Fibroblast of skin of left quadriceps (primary cell): ENCODE measurements around the gene ALG14.
"Not testable (repeated sequence)": the region's sequence is repeated elsewhere in the genome, so short reads cannot be mapped to it uniquely, and the experiment has no call there.

ENCODE experiments used
- DNase-seq, 2 experiments: peaks; one replicate each; pipeline ENCODE4 v3.0.0-alpha.2; 2013; ENCODE audit warnings: low read depth in 2 of 2

Gene ALG14

GRCh38 chr1:95012389-95012788 is 60.4 kb downstream of the ALG14 start:
- DNase-seq = peak; percentile 96 to 97

- DNase-seq = no peak
These were observed 62.6 kb downstream of the ALG14 start for GRCh38 chr1:95010158-95010557.

- DNase-seq = no peak
These were observed 65.1 kb downstream of the ALG14 start for GRCh38 chr1:95007687-95008086.

- DNase-seq = peak; percentile 83 to 86
These were observed 66.1 kb downstream of the ALG14 start for GRCh38 chr1:95006681-95007080.

GRCh38 chr1:95005584-95005983 is 67.2 kb downstream of the ALG14 start:
- no peak for DNase-seq

GRCh38 chr1:95004013-95004412 is 68.7 kb downstream of the ALG14 start:
- no peak for DNase-seq

GRCh38 chr1:95003433-95003738 is 69.4 kb downstream of the ALG14 start:
- no peak for DNase-seq

GRCh38 chr1:95002540-95003432 is 70.0 kb downstream of the ALG14 start:
- DNase-seq = no peak

- no peak for DNase-seq
These were observed 70.6 kb downstream of the ALG14 start for GRCh38 chr1:95002164-95002539.

GRCh38 chr1:94999456-95000131 is 73.2 kb downstream of the ALG14 start:
- no peak for DNase-seq

- DNase-seq = no peak
These were observed 74.0 kb downstream of the ALG14 start for GRCh38 chr1:94998748-94999147.

GRCh38 chr1:94998114-94998513 is 74.6 kb downstream of the ALG14 start:
- no peak for DNase-seq

- not testable (repeated sequence) for DNase-seq
These were observed 77.2 kb downstream of the ALG14 start for GRCh38 chr1:94995536-94995935.

GRCh38 chr1:94994805-94995204 is 77.9 kb downstream of the ALG14 start:
- no peak for DNase-seq

GRCh38 chr1:94993931-94994645 is 78.7 kb downstream of the ALG14 start:
- DNase-seq = no peak

- DNase-seq = no peak
These were observed 79.7 kb downstream of the ALG14 start for GRCh38 chr1:94992863-94993563.

GRCh38 chr1:94992161-94992560 is 80.6 kb downstream of the ALG14 start:
- DNase-seq = no peak

GRCh38 chr1:94989911-94990473 is 82.8 kb downstream of the ALG14 start:
- no peak for DNase-seq

GRCh38 chr1:94989398-94989797 is 83.4 kb downstream of the ALG14 start:
- DNase-seq = no peak

- DNase-seq = no peak
These were observed 84.4 kb downstream of the ALG14 start for GRCh38 chr1:94988356-94988755.

GRCh38 chr1:94986783-94987182 is 86.0 kb downstream of the ALG14 start:
- no peak for DNase-seq
